IMR-90 (cell line): Measurements from ENCODE around the gene ROBO4. TPM values are rescaled to one million over a fixed set of nuclear protein-coding genes. Genes with fewer than 3 reads are reported as not detected.

ENCODE experiments used
- ATAC-seq: fragments of 200-7000 bp; cut with Tn5 transposase; 2 replicates; pipeline ENCODE4 v1.9.1; 2020; ENCODE audit warnings: low read depth, mild to moderate bottlenecking, moderate library complexity
- BruUV-seq: library from RNA; stranded (reverse); fragments of 400-500 nt; replicated peaks from 2 replicates; lab custom pipeline; 2021; lab: Mats Ljungman, UMichigan
- CTCF ChIA-PET: fragments of 300-600 bp; formaldehyde crosslinking; extraction: SDS; loops from one replicate; lab custom pipeline; 2021; ENCODE audit warnings: antibody characterized with exemption; lab: Yijun Ruan, JAX
- POLR2A ChIA-PET: fragments of 300-600 bp; sonication (Branson Sonifier 250); formaldehyde crosslinking; loops from one replicate; lab custom pipeline; 2022; ENCODE audit warnings: antibody characterized with exemption; ENCODE audit not compliant: unreplicated experiment; lab: Charles Lee
- DNase-seq: peaks from one replicate; pipeline ENCODE4 v3.0.0; 2013
- H2AFZ ChIP-seq: replicated peaks from 2 replicates; pipeline ENCODE3; 2013; ENCODE audit warnings: low read length, mild to moderate bottlenecking; ENCODE audit not compliant: poor library complexity
- H2AK5ac ChIP-seq: 2 replicates; pipeline ENCODE4 v1.6.1; 2013; ENCODE audit warnings: low read depth, low read length, inconsistent platforms
- H2AK9ac ChIP-seq: replicated peaks from 2 replicates; pipeline ENCODE3; 2013; ENCODE audit warnings: mild to moderate bottlenecking, low read depth, low read length, moderate library complexity; ENCODE audit not compliant: poor library complexity
- H2BK120ac ChIP-seq: 2 replicates; pipeline ENCODE4 v1.6.1; 2013; ENCODE audit warnings: low read depth, low read length, inconsistent platforms
- H2BK15ac ChIP-seq: 3 replicates; pipeline ENCODE4 v1.6.1; 2013; ENCODE audit warnings: low read depth, low read length, inconsistent platforms
- H2BK20ac ChIP-seq: 2 replicates; pipeline ENCODE4 v1.6.1; 2013; ENCODE audit warnings: low read depth, mild to moderate bottlenecking, inconsistent platforms, low read length, moderate library complexity
- H2BK5ac ChIP-seq: 2 replicates; pipeline ENCODE4 v1.6.1; 2013; ENCODE audit warnings: mild to moderate bottlenecking, low read depth, low read length, inconsistent platforms; ENCODE audit not compliant: poor library complexity, severe bottlenecking
- H3K14ac ChIP-seq: replicated peaks from 2 replicates; pipeline ENCODE4 v1.6.1; 2013; ENCODE audit warnings: low read depth, low read length, inconsistent platforms
- H3K18ac ChIP-seq: 2 replicates; pipeline ENCODE4 v1.6.1; 2013; ENCODE audit warnings: low read depth, low read length, control low read depth
- H3K23ac ChIP-seq: 2 replicates; pipeline ENCODE4 v1.6.1; 2013; ENCODE audit warnings: low read depth, low read length, inconsistent platforms
- H3K27ac ChIP-seq: 2 replicates; pipeline ENCODE4 v1.5.1; 2013; ENCODE audit warnings: mild to moderate bottlenecking, control low read depth, low read length; ENCODE audit not compliant: insufficient read depth
- H3K27me3 ChIP-seq: 2 replicates; pipeline ENCODE4 v1.6.1; 2013; ENCODE audit warnings: low read length; ENCODE audit not compliant: control insufficient read depth, insufficient read depth
- H3K36me3 ChIP-seq: 2 replicates; pipeline ENCODE4 v1.6.1; 2013; ENCODE audit warnings: low read length, mixed read lengths; ENCODE audit not compliant: control insufficient read depth, insufficient read depth
- H3K4ac ChIP-seq: 2 replicates; pipeline ENCODE4 v1.6.1; 2013; ENCODE audit warnings: low read depth, low read length, inconsistent platforms
- H3K4me1 ChIP-seq: 2 replicates; pipeline ENCODE4 v1.6.1; 2013; ENCODE audit warnings: low read length, mixed read lengths; ENCODE audit not compliant: control insufficient read depth, insufficient read depth
- H3K4me2 ChIP-seq: 2 replicates; pipeline ENCODE4 v1.6.1; 2013; ENCODE audit warnings: low read depth, mild to moderate bottlenecking, control low read depth, low read length, moderate library complexity
- H3K4me3 ChIP-seq: 2 replicates; pipeline ENCODE4 v1.5.1; 2013; ENCODE audit warnings: low read depth, mild to moderate bottlenecking, control low read depth, low read length, moderate library complexity; ENCODE audit not compliant: insufficient read depth
- H3K56ac ChIP-seq: 2 replicates; pipeline ENCODE4 v1.6.1; 2013; ENCODE audit warnings: low read length, inconsistent platforms; ENCODE audit not compliant: insufficient read depth; ENCODE audit errors: extremely low read depth
- H3K79me1 ChIP-seq, 2 experiments: 2 replicates each; pipeline ENCODE4 v1.6.1; 2013; ENCODE audit warnings: low read length in 2 of 2, inconsistent platforms in 1 of 2, low read depth in 1 of 2
- H3K9ac ChIP-seq: 2 replicates; pipeline ENCODE4 v1.6.1; 2013; ENCODE audit warnings: low read depth, low read length, control low read depth
- H3K9me1 ChIP-seq: 2 replicates; pipeline ENCODE4 v1.6.1; 2013; ENCODE audit warnings: low read length, inconsistent platforms; ENCODE audit not compliant: insufficient read depth
- H3K9me3 ChIP-seq: 2 replicates; pipeline ENCODE4 v1.6.1; 2013; ENCODE audit warnings: low read length; ENCODE audit not compliant: control insufficient read depth, insufficient read depth
- H4K20me1 ChIP-seq: 2 replicates; pipeline ENCODE4 v1.6.1; 2013; ENCODE audit warnings: low read length, inconsistent platforms; ENCODE audit not compliant: insufficient read depth
- H4K5ac ChIP-seq: 2 replicates; pipeline ENCODE4 v1.6.1; 2013; ENCODE audit warnings: mild to moderate bottlenecking, low read depth, low read length, control low read depth
- H4K8ac ChIP-seq, 2 experiments: 2 replicates each; pipeline ENCODE4 v1.6.1; 2013; ENCODE audit warnings: low read depth in 2 of 2, low read length in 2 of 2, control low read depth in 1 of 2, inconsistent platforms in 1 of 2
- H4K91ac ChIP-seq: 2 replicates; pipeline ENCODE4 v1.6.1; 2013; ENCODE audit warnings: low read depth, low read length, inconsistent platforms; ENCODE audit not compliant: insufficient read depth
- CTCF ChIP-seq: conservative IDR thresholded peaks from 2 replicates; pipeline ENCODE4 v1.5.1; 2012; ENCODE audit warnings: mild to moderate bottlenecking, low read depth, low read length, improper control_type of control experiment
- NFE2L2 ChIP-seq: fragments of 150-350 bp; IDR thresholded peaks from 2 replicates; pipeline ENCODE4 v1.6.1; 2016; ENCODE audit warnings: low read depth, mild to moderate bottlenecking, low read length
- RAD21 ChIP-seq: IDR thresholded peaks from 2 replicates; pipeline ENCODE4 v1.6.1; 2012; ENCODE audit warnings: low read length, improper control_type of control experiment
- SMC3 ChIP-seq: fragments of 150-350 bp; IDR thresholded peaks from 2 replicates; pipeline ENCODE4 v1.6.1; 2016; ENCODE audit warnings: low read depth, mild to moderate bottlenecking, antibody characterized with exemption, low read length, moderate library complexity
- WGBS, 2 experiments: methylation state at CpG; one replicate each; pipeline versions ENCODE4 v1.1.5 to v1.1.7; 2013; ENCODE audit warnings: missing lambda C conversion rate in 2 of 2; ENCODE audit not compliant: insufficient read length in 1 of 2; ENCODE audit errors: extremely low coverage in 2 of 2; 5-methylcytosine and 5-hydroxymethylcytosine counted together
- dilution Hi-C: fragments of 300-500 bp; cut with HindIII; formaldehyde crosslinking; loops from one replicate; pipeline ENCODE4 v1.14.3; 2018; ENCODE audit warnings: low sequenced_read_pairs; ENCODE audit not compliant: unreplicated experiment
- in situ Hi-C: fragments of 300-500 bp; cut with MboI; formaldehyde crosslinking; loops from 3 replicates; pipeline ENCODE4 v1.14.3; 2019; ENCODE audit warnings: low sequenced_read_pairs, inconsistent platforms, mixed read lengths
- intact Hi-C: fragments of 100-400 bp; cut with micrococcal nuclease; formaldehyde crosslinking; loops from 2 replicates; pipeline ENCODE4 v1.10.0; 2022
- polyA plus RNA-seq, 3 experiments: library from polyadenylated mRNA; depleted of rRNA; stranded (reverse); fragments of >200 nt; gene quantifications; 2 replicates each; pipeline ENCODE4 v1.2.3, GENCODE V29; 2012; ENCODE audit warnings: low replicate concordance in 1 of 3
- total RNA-seq: library from RNA; depleted of rRNA; stranded (reverse); fragments of >200 nt; gene quantifications from 2 replicates; pipeline ENCODE4 v1.2.3, GENCODE V29; 2012

ROBO4 gene
- total and polyA plus RNA-seq, 2 of the 4 experiments (the other 2 are of a cell fraction) = 0.72 to 0.82 TPM

GRCh38 chr11:124867700-124868099 lies 30.0 kb downstream of the ROBO4 start:
- Histone ChIP-seq H3K9me1 (no peaks in the 10 kb centered on the region; the same call in 1 of the 2 replicates), H3K27ac (no peak overlapping the region), H2BK20ac (no peak overlapping the region), H3K9me3 (no peaks in the 10 kb centered on the region; the same call in 1 of the 2 replicates), H3K14ac (no peak overlapping the region), H2AK5ac (no peak overlapping the region), H2BK5ac (no peak overlapping the region), H3K23ac (no peak overlapping the region), H3K79me1 (no peaks in the 10 kb centered on the region), H2AK9ac (no peak overlapping the region), H3K27me3 (peaks cover 95% of the 10 kb centered on the region), H4K20me1 (0 out of 2 replicates have a peak, but pooled peaks cover 4% of the 10 kb centered on the region), H2AFZ (no peak overlapping the region), H2BK120ac (no peak overlapping the region), H4K5ac (no peak overlapping the region), H4K91ac (no peak overlapping the region), H3K9ac (no peak overlapping the region), H3K56ac (no peak overlapping the region), H3K4ac (no peak overlapping the region), H3K18ac (no peak overlapping the region), H3K36me3 (no peaks in the 10 kb centered on the region), H2BK15ac (no peak overlapping the region), H3K4me2 (no peak overlapping the region), H3K4me3 (no peak overlapping the region), H3K4me1 (peaks cover 2% of the 10 kb centered on the region), H4K8ac (no peak overlapping the region)
- BruUV-seq = no TSS peak
- in situ Hi-C loops = no loop called here
- intact Hi-C loops = loop anchor here (1.0 to 10.0 kb wide), 4 partner anchors 197 to 793 kb away; no protein-coding TSS in a partner anchor
- ATAC-seq = peak; percentile 62
- dilution Hi-C loops = no loop called here
- peak; percentile 32 for DNase-seq
- peak; percentile 21; the same call in 1 of the 2 replicates for TF ChIP-seq SMC3
- TF ChIP-seq NFE2L2 = no peak
- TF ChIP-seq CTCF = peak; percentile 53
- peak; percentile 45 for TF ChIP-seq RAD21
- CTCF ChIA-PET = interaction anchor here (0.6 to 2.4 kb wide), 7 partner anchors 8 to 1244 kb away, joined by 3 to 19 read pairs (median 5); no protein-coding TSS in a partner anchor
- 33% methylated on average over 1 of the region's 8 CpGs; no CpG with 5 or more reads in 1 of the 2 experiments for WGBS, 2 experiments
- POLR2A ChIA-PET = no interaction called here
